Measurements from ENCODE around the gene UBR4. TPM values are rescaled to one million over a fixed set of nuclear protein-coding genes. Genes with fewer than 3 reads are reported as not detected.

UBR4 gene
- total and polyA plus RNA-seq, 2 experiments from 2014 or later: 111 to 230 TPM

- H3K4me2 ChIP-seq: no peak overlapping the region
- H2AFZ ChIP-seq: no peak overlapping the region
- Mint-ChIP-seq H3K4me3 (no peak overlapping the region), H3K27me3 (ENCODE audit: insufficient read depth, low read depth, poor library complexity) (peaks cover 3% of the 10 kb centered on the region), H3K4me1 (no peaks in the 10 kb centered on the region), H3K27ac (no peak overlapping the region), H3K9me3 (no peaks in the 10 kb centered on the region), H3K36me3 (ENCODE audit: low read depth) (peaks cover 98% of the 10 kb centered on the region)
- H3K27ac ChIP-seq (ENCODE audit: low read depth): no peak overlapping the region
- no peak for ATAC-seq
- peaks cover 3% of the 10 kb centered on the region; the same call in 1 of the 2 replicates for H3K79me2 ChIP-seq (replicated peaks; ENCODE audit: insufficient read depth)
- H3K27me3 ChIP-seq (ENCODE audit: insufficient read depth): no peaks in the 10 kb centered on the region
- no peak overlapping the region for H3K4me3 ChIP-seq
- 0 out of 2 replicates have a peak, but pooled peaks cover 1% of the 10 kb centered on the region for H3F3A ChIP-seq (replicated peaks; ENCODE audit: low read depth)
- no peak for DNase-seq (ENCODE audit: low spot score)
- H3K4me1 ChIP-seq (ENCODE audit: insufficient read depth): no peaks in the 10 kb centered on the region
- H4K20me1 ChIP-seq (replicated peaks; ENCODE audit: insufficient read depth): peaks cover 41% of the 10 kb centered on the region
- H3K9me2 ChIP-seq (ENCODE audit: insufficient read depth): no peaks in the 10 kb centered on the region
- TF ChIP-seq POLR2AphosphoS5 (IDR thresholded peaks at IDR 0.05; ENCODE audit: low read depth) (no peak), STAT1 (IDR thresholded peaks at IDR 0.05; ENCODE audit: unreplicated experiment) (no peak), ZNF331 (CRISPR knock-in tag; IDR thresholded peaks at IDR 0.05; ENCODE audit: low read depth) (no peak), ZNF114 (CRISPR knock-in tag; IDR thresholded peaks at IDR 0.05) (no peak), EZH2phosphoT487 (IDR thresholded peaks at IDR 0.05; ENCODE audit: unreplicated experiment) (no peak), EZH2 (IDR thresholded peaks at IDR 0.05; ENCODE audit: low read depth, unreplicated experiment) (no peak)
- peaks cover 96% of the 10 kb centered on the region for H3K36me3 ChIP-seq (ENCODE audit: insufficient read depth)
These were observed 44.6 kb downstream of the UBR4 start for GRCh38 chr1:19165501-19165900.

GRCh38 chr1:19164274-19165015, 45.6 kb downstream of the UBR4 start:
- H2AFZ ChIP-seq: no peak overlapping the region
- DNase-seq (ENCODE audit: low spot score): no peak
- H3K4me2 ChIP-seq: no peak overlapping the region
- H3K27ac ChIP-seq (ENCODE audit: low read depth): no peak overlapping the region
- no peaks in the 10 kb centered on the region for H3K4me1 ChIP-seq (ENCODE audit: insufficient read depth)
- H3K4me3 ChIP-seq: no peak overlapping the region
- TF ChIP-seq ZNF462 (CRISPR knock-in tag; IDR thresholded peaks at IDR 0.05): no peak
- no peak for TF ChIP-seq EZH2 (IDR thresholded peaks at IDR 0.05; ENCODE audit: low read depth, unreplicated experiment)
- H3K4me1 Mint-ChIP-seq: no peaks in the 10 kb centered on the region
- H3F3A ChIP-seq (replicated peaks; ENCODE audit: low read depth): no peaks in the 10 kb centered on the region
- no peak overlapping the region for H3K4me3 Mint-ChIP-seq
- H3K27me3 Mint-ChIP-seq (ENCODE audit: insufficient read depth, low read depth, poor library complexity): peaks cover 5% of the 10 kb centered on the region
- no peak overlapping the region for H3K27ac Mint-ChIP-seq
- no peaks in the 10 kb centered on the region for H3K9me2 ChIP-seq (ENCODE audit: insufficient read depth)
- peaks cover 98% of the 10 kb centered on the region for H3K36me3 Mint-ChIP-seq (ENCODE audit: low read depth)
- peaks cover 3% of the 10 kb centered on the region; the same call in 1 of the 2 replicates for H3K79me2 ChIP-seq (replicated peaks; ENCODE audit: insufficient read depth)
- H3K27me3 ChIP-seq (ENCODE audit: insufficient read depth): no peaks in the 10 kb centered on the region
- no peaks in the 10 kb centered on the region for H3K9me3 Mint-ChIP-seq
- ATAC-seq: no peak
- H4K20me1 ChIP-seq (replicated peaks; ENCODE audit: insufficient read depth): peaks cover 38% of the 10 kb centered on the region
- peaks cover 96% of the 10 kb centered on the region for H3K36me3 ChIP-seq (ENCODE audit: insufficient read depth)

All from GM23338 (cell line).